K562 (cell line): ENCODE data around the gene RPL19. TPM values are rescaled to one million over a fixed set of nuclear protein-coding genes. Genes with fewer than 3 reads are reported as not detected.

Experiments used
- C11orf30 ChIP-seq: fragments of 450-650 bp; IDR thresholded peaks from 2 replicates; pipeline ENCODE4 v1.6.1; 2016; ENCODE audit warnings: low read depth, mild to moderate bottlenecking
- CBX2 ChIP-seq: fragments of 200-600 bp; sonication (generic); IDR thresholded peaks from one replicate; pipeline ENCODE4 v1.6.1; 2012; ENCODE audit warnings: mild to moderate bottlenecking, low read length, inconsistent platforms; ENCODE audit not compliant: insufficient read depth, poor library complexity, severe bottlenecking
- ILK ChIP-seq: fragments of 450-650 bp; IDR thresholded peaks from 2 replicates; pipeline ENCODE4 v1.6.1; 2016; ENCODE audit warnings: missing genetic modification characterization, low read depth, mild to moderate bottlenecking, missing compliant biosample characterization, moderate library complexity, borderline replicate concordance
- MTA1 ChIP-seq: fragments of 450-650 bp; IDR thresholded peaks from 2 replicates; pipeline ENCODE4 v1.6.1; 2017; ENCODE audit warnings: borderline replicate concordance
- MTF1 ChIP-seq: fragments of 250-450 bp; sonication (Bioruptor Pico); IDR thresholded peaks from 2 replicates; pipeline ENCODE4 v1.9.0; 2021; ENCODE audit warnings: moderate library complexity, mild to moderate bottlenecking, inconsistent platforms, borderline replicate concordance
- TEAD2 ChIP-seq: fragments of 450-650 bp; IDR thresholded peaks from 2 replicates; pipeline ENCODE4 v1.6.1; 2016; ENCODE audit warnings: missing genetic modification characterization, control low read depth, missing compliant biosample characterization
- U2AF2 ChIP-seq: fragments of 200-400 bp; formaldehyde crosslinking; optimal IDR thresholded peaks from 2 replicates; pipeline ENCODE3; 2017; ENCODE audit warnings: low read depth, mild to moderate bottlenecking, low read length
- ZBTB7A ChIP-seq: IDR thresholded peaks from 2 replicates; pipeline ENCODE4 v1.6.1; 2011; ENCODE audit warnings: low read depth, mild to moderate bottlenecking, low read length, moderate library complexity, borderline replicate concordance; ENCODE audit not compliant: control insufficient read depth
- ZNF165 ChIP-seq: fragments of 250-450 bp; sonication (Bioruptor Pico); IDR thresholded peaks from 2 replicates; pipeline ENCODE4 v1.4.0; 2020; ENCODE audit warnings: borderline replicate concordance
- ZNF696 ChIP-seq: fragments of 250-450 bp; sonication (Bioruptor Pico); conservative IDR thresholded peaks from 2 replicates; pipeline ENCODE4 v1.4.0; 2020; ENCODE audit warnings: mild to moderate bottlenecking, moderate library complexity
- polyA plus RNA-seq, 8 experiments: library from polyadenylated mRNA; depleted of rRNA in 4 of 8; stranded (reverse) in 5 of 8; unstranded in 3 of 8; fragments of >200 nt; fragmentation: Nextera tagmentation in 2 of 8; fragmentation: Illumina TruSeq in 1 of 8; extraction: Ambion mirVana in 2 of 8; extraction: Trizol in 1 of 8; gene quantifications; 2 replicates each; pipeline versions ENCODE4 v1.2.1 to v1.2.3, GENCODE V29; 2011 to 2014; ENCODE audit warnings: inconsistent platforms in 1 of 8, missing spikeins in 1 of 8
- total RNA-seq, 7 experiments: library from RNA; depleted of rRNA in 6 of 7; stranded (reverse); fragments of >200 nt in 6 of 7; fragmentation: Illumina TruSeq in 2 of 7; extraction: Trizol in 2 of 7; gene quantifications; 2 replicates each; pipeline versions ENCODE4 v1.2.1 to v1.2.3, GENCODE V29; 2011 to 2021; ENCODE audit warnings: low replicate concordance in 1 of 7
- TF ChIP-seq, protein P1 (sequence below): sonication (generic); formaldehyde crosslinking; IDR thresholded peaks from 2 replicates; pipeline ENCODE4 v1.8.0; 2022; ENCODE audit warnings: mild to moderate bottlenecking, low read depth, missing genetic modification reagents
- TF ChIP-seq, protein P2 (sequence below), 3 experiments: fragments of 200-800 bp in 1 of 3; fragments of 250-450 bp in 1 of 3; fragments of 450-650 bp in 1 of 3; sonication (Bioruptor Pico) in 1 of 3; sonication (Bioruptor generic) in 1 of 3; formaldehyde crosslinking in 1 of 3; IDR thresholded peaks; 2 replicates each; pipeline versions ENCODE4 v1.6.1 to v1.8.0; 2016 to 2022; ENCODE audit warnings: mild to moderate bottlenecking in 2 of 3, missing genetic modification characterization in 2 of 3, missing compliant biosample characterization in 1 of 3, moderate library complexity in 1 of 3
- TF ChIP-seq, protein P3 (sequence below): IDR thresholded peaks from 2 replicates; pipeline ENCODE4 v1.6.1; 2016; ENCODE audit warnings: missing genetic modification characterization, missing compliant biosample characterization
- TF ChIP-seq, protein P4 (sequence below): sonication (generic); formaldehyde crosslinking; IDR thresholded peaks from 2 replicates; pipeline ENCODE4 v1.8.0; 2022; ENCODE audit warnings: mild to moderate bottlenecking, missing genetic modification reagents, borderline replicate concordance
- TF ChIP-seq, protein P5 (sequence below): conservative IDR thresholded peaks from 2 replicates; pipeline ENCODE4 v1.6.1; 2011; ENCODE audit warnings: low read depth, mild to moderate bottlenecking, low read length; ENCODE audit not compliant: control insufficient read depth

Gene RPL19
- total and polyA plus RNA-seq, 9 of the 15 experiments (the other 6 are each of a cell fraction or from before 2014, with no cell fraction given): 2,263 to 4,614 (median 3,727) TPM

DNA sequence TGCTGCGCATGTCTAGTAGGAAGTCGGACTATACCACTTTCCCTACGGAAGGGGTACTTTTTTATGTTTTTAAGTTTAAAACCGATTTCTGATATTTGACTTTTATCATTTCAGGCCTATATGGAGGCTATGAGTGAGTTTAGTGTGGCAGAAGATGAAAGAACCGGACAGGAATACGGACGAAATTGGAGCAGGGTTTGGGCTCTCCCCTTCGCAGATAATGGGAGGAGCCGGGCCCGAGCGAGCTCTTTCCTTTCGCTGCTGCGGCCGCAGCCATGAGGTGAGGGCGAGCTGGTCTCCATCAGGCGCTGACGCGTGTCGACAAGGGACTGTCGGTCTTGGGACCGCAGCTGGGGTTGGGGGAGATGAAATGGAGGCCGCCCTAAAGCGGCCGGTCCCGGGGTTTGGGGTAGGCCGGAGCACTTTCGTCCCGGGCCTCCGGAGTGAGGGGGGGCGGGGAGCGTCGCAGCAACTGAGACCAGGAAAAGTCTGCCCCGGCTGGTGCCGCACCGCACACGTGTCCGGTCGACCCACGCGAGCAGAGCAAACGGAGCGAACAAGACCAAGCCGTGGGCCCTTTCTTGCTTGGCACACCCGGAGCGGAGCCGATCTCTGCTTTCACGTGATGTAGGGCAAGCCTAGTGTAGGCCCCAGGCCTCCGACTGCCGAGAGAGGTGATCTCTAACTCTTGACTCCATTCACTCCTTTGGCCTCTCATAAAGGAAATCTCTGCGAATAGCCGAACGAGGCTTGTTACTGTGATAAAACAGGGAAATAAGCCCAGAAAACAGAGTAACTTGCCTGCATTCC is at the start of gene RPL19 (continued):
- no peak for TF ChIP-seq TEAD2
- TF ChIP-seq ZNF696 (CRISPR knock-in tag): no peak
- no peak for TF ChIP-seq MTF1
- TF ChIP-seq MTA1: no peak; the same call in 1 of the 2 replicates
- no peak; the same call in 1 of the 2 replicates for TF ChIP-seq ZBTB7A
- TF ChIP-seq, protein P1, sequence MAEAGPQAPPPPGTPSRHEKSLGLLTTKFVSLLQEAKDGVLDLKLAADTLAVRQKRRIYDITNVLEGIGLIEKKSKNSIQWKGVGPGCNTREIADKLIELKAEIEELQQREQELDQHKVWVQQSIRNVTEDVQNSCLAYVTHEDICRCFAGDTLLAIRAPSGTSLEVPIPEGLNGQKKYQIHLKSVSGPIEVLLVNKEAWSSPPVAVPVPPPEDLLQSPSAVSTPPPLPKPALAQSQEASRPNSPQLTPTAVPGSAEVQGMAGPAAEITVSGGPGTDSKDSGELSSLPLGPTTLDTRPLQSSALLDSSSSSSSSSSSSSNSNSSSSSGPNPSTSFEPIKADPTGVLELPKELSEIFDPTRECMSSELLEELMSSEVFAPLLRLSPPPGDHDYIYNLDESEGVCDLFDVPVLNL: no peak
- TF ChIP-seq, protein P2, sequence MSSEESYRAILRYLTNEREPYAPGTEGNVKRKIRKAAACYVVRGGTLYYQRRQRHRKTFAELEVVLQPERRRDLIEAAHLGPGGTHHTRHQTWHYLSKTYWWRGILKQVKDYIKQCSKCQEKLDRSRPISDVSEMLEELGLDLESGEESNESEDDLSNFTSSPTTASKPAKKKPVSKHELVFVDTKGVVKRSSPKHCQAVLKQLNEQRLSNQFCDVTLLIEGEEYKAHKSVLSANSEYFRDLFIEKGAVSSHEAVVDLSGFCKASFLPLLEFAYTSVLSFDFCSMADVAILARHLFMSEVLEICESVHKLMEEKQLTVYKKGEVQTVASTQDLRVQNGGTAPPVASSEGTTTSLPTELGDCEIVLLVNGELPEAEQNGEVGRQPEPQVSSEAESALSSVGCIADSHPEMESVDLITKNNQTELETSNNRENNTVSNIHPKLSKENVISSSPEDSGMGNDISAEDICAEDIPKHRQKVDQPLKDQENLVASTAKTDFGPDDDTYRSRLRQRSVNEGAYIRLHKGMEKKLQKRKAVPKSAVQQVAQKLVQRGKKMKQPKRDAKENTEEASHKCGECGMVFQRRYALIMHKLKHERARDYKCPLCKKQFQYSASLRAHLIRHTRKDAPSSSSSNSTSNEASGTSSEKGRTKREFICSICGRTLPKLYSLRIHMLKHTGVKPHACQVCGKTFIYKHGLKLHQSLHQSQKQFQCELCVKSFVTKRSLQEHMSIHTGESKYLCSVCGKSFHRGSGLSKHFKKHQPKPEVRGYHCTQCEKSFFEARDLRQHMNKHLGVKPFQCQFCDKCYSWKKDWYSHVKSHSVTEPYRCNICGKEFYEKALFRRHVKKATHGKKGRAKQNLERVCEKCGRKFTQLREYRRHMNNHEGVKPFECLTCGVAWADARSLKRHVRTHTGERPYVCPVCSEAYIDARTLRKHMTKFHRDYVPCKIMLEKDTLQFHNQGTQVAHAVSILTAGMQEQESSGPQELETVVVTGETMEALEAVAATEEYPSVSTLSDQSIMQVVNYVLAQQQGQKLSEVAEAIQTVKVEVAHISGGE (CRISPR knock-in tag; IDR thresholded peaks at IDR 0.05): peak in 1 of 3 experiments; percentile 57; a peak in 2 of 6 replicates
- no peak; the same call in 1 of the 2 replicates for TF ChIP-seq C11orf30
- TF ChIP-seq ZNF165 (CRISPR knock-in tag): no peak
- TF ChIP-seq, protein P3, sequence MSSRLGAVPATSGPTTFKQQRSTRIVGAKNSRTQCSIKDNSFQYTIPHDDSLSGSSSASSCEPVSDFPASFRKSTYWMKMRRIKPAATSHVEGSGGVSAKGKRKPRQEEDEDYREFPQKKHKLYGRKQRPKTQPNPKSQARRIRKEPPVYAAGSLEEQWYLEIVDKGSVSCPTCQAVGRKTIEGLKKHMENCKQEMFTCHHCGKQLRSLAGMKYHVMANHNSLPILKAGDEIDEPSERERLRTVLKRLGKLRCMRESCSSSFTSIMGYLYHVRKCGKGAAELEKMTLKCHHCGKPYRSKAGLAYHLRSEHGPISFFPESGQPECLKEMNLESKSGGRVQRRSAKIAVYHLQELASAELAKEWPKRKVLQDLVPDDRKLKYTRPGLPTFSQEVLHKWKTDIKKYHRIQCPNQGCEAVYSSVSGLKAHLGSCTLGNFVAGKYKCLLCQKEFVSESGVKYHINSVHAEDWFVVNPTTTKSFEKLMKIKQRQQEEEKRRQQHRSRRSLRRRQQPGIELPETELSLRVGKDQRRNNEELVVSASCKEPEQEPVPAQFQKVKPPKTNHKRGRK (tag): no peak
- no peak for TF ChIP-seq ILK
- TF ChIP-seq, protein P4, sequence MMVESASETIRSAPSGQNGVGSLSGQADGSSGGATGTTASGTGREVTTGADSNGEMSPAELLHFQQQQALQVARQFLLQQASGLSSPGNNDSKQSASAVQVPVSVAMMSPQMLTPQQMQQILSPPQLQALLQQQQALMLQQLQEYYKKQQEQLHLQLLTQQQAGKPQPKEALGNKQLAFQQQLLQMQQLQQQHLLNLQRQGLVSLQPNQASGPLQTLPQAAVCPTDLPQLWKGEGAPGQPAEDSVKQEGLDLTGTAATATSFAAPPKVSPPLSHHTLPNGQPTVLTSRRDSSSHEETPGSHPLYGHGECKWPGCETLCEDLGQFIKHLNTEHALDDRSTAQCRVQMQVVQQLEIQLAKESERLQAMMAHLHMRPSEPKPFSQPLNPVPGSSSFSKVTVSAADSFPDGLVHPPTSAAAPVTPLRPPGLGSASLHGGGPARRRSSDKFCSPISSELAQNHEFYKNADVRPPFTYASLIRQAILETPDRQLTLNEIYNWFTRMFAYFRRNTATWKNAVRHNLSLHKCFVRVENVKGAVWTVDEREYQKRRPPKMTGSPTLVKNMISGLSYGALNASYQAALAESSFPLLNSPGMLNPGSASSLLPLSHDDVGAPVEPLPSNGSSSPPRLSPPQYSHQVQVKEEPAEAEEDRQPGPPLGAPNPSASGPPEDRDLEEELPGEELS (CRISPR knock-in tag): no peak
- TF ChIP-seq, protein P5, sequence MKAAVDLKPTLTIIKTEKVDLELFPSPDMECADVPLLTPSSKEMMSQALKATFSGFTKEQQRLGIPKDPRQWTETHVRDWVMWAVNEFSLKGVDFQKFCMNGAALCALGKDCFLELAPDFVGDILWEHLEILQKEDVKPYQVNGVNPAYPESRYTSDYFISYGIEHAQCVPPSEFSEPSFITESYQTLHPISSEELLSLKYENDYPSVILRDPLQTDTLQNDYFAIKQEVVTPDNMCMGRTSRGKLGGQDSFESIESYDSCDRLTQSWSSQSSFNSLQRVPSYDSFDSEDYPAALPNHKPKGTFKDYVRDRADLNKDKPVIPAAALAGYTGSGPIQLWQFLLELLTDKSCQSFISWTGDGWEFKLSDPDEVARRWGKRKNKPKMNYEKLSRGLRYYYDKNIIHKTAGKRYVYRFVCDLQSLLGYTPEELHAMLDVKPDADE: peak; percentile 80
- TF ChIP-seq U2AF2: no peak
- no peak for TF ChIP-seq CBX2
